Measurements from ENCODE around the gene PSMD12. TPM values are rescaled to one million over a fixed set of nuclear protein-coding genes. Genes with fewer than 3 reads are reported as not detected.

PSMD12 gene
- total RNA-seq: 41.3 TPM
- long read RNA-seq, full-length matches to known transcripts: 57 of 70 reads
- long read RNA-seq, partial matches to known transcripts: 6 of 70 reads
- long read RNA-seq, other reads (novel, unspliced or antisense): 7 of 70 reads

GRCh38 chr17:67366193-67367157, at the start of gene PSMD12:
Gene PSMD12 (minus strand): TSS chr17:67366577. CDS start chr17:67366519, 58 bp downstream.
- intact Hi-C loops (cut with DNase I): no loop called here

GRCh38 chr17:67415291-67415690, 48.9 kb upstream of the PSMD12 start:
- Histone ChIP-seq H3K27me3 (ENCODE audit: low read depth) (no peaks in the 10 kb centered on the region), H3K36me3 (no peaks in the 10 kb centered on the region), H3K4me3 (no peak overlapping the region), H3K27ac (no peak overlapping the region), H3K4me1 (peaks cover 23% of the 10 kb centered on the region), H3K9me3 (no peaks in the 10 kb centered on the region)
- DNase-seq (no peak), ATAC-seq (no peak)
- intact Hi-C loops (cut with DNase I): no loop called here
- TF ChIP-seq CTCF (IDR thresholded peaks at IDR 0.05): no peak

More at GRCh38 chr17:67366193-67367157, at the start of gene PSMD12:
- ATAC-seq (peak; percentile 98 to 100), DNase-seq (peak; percentile 96)
- no peak for TF ChIP-seq CTCF (IDR thresholded peaks at IDR 0.05)
- H3K27me3 ChIP-seq (ENCODE audit: low read depth): no peaks in the 10 kb centered on the region
- peak within 1 kb of the TSS; percentile 98 for H3K4me3 ChIP-seq
- peaks cover 11% of the 10 kb centered on the region for H3K36me3 ChIP-seq
- peaks cover 43% of the 10 kb centered on the region for H3K4me1 ChIP-seq
- H3K9me3 ChIP-seq: no peaks in the 10 kb centered on the region
- peak within 1 kb of the TSS; percentile 97 for H3K27ac ChIP-seq

GRCh38 chr17:67414559-67414958, 48.2 kb upstream of the PSMD12 start:
- H3K27ac ChIP-seq: no peak overlapping the region
- H3K9me3 ChIP-seq: no peaks in the 10 kb centered on the region
- no peak overlapping the region for H3K4me3 ChIP-seq
- no peak for TF ChIP-seq CTCF (IDR thresholded peaks at IDR 0.05)
- DNase-seq: no peak
- no peak for ATAC-seq
- peaks cover 22% of the 10 kb centered on the region for H3K4me1 ChIP-seq
- H3K36me3 ChIP-seq: no peaks in the 10 kb centered on the region
- intact Hi-C loops (cut with DNase I): no loop called here
- no peaks in the 10 kb centered on the region for H3K27me3 ChIP-seq (ENCODE audit: low read depth)

GRCh38 chr17:67414130-67414529, 47.8 kb upstream of the PSMD12 start:
- no peak for TF ChIP-seq CTCF (IDR thresholded peaks at IDR 0.05)
- no peaks in the 10 kb centered on the region for H3K9me3 ChIP-seq
- H3K4me3 ChIP-seq: no peak overlapping the region
- DNase-seq: no peak
- H3K4me1 ChIP-seq: peaks cover 22% of the 10 kb centered on the region
- no peak overlapping the region for H3K27ac ChIP-seq
- H3K36me3 ChIP-seq: no peaks in the 10 kb centered on the region
- intact Hi-C loops (cut with DNase I): no loop called here
- H3K27me3 ChIP-seq (ENCODE audit: low read depth): no peaks in the 10 kb centered on the region
- ATAC-seq: no peak

GRCh38 chr17:67413388-67413787, 47.0 kb upstream of the PSMD12 start:
- Histone ChIP-seq H3K27ac (no peak overlapping the region), H3K4me3 (no peak overlapping the region)
- no peak for ATAC-seq

More at GRCh38 chr17:67413388-67413787, 47.0 kb upstream of the PSMD12 start:
- H3K9me3 ChIP-seq: no peaks in the 10 kb centered on the region
- no peak for DNase-seq
- H3K36me3 ChIP-seq: no peaks in the 10 kb centered on the region
- no peaks in the 10 kb centered on the region for H3K27me3 ChIP-seq (ENCODE audit: low read depth)
- intact Hi-C loops (cut with DNase I): no loop called here
- TF ChIP-seq CTCF (IDR thresholded peaks at IDR 0.05): no peak
- H3K4me1 ChIP-seq: peaks cover 22% of the 10 kb centered on the region

Measured in lower lobe of right lung (tissue), 2 donors.